IPS-18a (cell line): ENCODE results near the gene CNOT6.

ENCODE experiments used
- H3K27ac ChIP-seq: one replicate; pipeline ENCODE4 v1.5.1; 2013; ENCODE audit warnings: low read length
- H3K27me3 ChIP-seq: one replicate; pipeline ENCODE4 v1.6.1; 2013; ENCODE audit warnings: mild to moderate bottlenecking, low read length; ENCODE audit not compliant: control insufficient read depth, insufficient read depth
- H3K36me3 ChIP-seq: one replicate; pipeline ENCODE4 v1.6.1; 2013; ENCODE audit warnings: low read depth, low read length; ENCODE audit not compliant: control insufficient read depth
- H3K4me1 ChIP-seq: one replicate; pipeline ENCODE4 v1.6.1; 2013; ENCODE audit warnings: low read depth, low read length; ENCODE audit not compliant: control insufficient read depth
- H3K4me3 ChIP-seq: one replicate; pipeline ENCODE4 v1.5.1; 2013; ENCODE audit warnings: low read length
- H3K9ac ChIP-seq: one replicate; pipeline ENCODE4 v1.6.1; 2013; ENCODE audit warnings: mild to moderate bottlenecking, low read length, moderate library complexity
- H3K9me3 ChIP-seq: one replicate; pipeline ENCODE4 v1.6.1; 2013; ENCODE audit warnings: low read depth, low read length; ENCODE audit not compliant: control insufficient read depth

The CNOT6 gene

DNA sequence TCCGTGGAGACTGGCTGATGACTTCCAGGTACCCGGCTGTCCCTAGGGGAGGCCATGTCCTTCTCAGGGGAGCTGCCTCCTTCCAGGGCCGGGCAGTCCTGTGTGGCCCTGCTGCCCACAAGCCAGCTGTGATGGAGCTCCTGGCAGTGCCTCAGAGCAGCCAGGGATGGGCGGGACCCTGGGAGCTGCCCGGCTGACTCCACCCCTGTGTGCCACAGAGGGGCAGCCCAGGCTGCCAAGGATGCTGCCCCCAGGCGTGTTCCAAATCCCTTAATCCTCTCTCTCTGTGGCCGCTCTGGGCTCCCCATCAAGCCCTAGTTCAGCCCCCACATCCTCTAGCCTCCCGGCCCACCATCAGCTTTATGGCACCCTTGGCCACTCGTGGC is 104.1 kb downstream of the CNOT6 start:
- H3K9ac ChIP-seq, result no peak overlapping the region
- H3K9me3 ChIP-seq, result no peaks in the 10 kb centered on the region
- H3K27me3 ChIP-seq, result peaks cover 4% of the 10 kb centered on the region
- H3K4me3 ChIP-seq, result no peak overlapping the region
- no peaks in the 10 kb centered on the region for H3K36me3 ChIP-seq
- no peak overlapping the region for H3K27ac ChIP-seq
- H3K4me1 ChIP-seq, result no peaks in the 10 kb centered on the region

DNA sequence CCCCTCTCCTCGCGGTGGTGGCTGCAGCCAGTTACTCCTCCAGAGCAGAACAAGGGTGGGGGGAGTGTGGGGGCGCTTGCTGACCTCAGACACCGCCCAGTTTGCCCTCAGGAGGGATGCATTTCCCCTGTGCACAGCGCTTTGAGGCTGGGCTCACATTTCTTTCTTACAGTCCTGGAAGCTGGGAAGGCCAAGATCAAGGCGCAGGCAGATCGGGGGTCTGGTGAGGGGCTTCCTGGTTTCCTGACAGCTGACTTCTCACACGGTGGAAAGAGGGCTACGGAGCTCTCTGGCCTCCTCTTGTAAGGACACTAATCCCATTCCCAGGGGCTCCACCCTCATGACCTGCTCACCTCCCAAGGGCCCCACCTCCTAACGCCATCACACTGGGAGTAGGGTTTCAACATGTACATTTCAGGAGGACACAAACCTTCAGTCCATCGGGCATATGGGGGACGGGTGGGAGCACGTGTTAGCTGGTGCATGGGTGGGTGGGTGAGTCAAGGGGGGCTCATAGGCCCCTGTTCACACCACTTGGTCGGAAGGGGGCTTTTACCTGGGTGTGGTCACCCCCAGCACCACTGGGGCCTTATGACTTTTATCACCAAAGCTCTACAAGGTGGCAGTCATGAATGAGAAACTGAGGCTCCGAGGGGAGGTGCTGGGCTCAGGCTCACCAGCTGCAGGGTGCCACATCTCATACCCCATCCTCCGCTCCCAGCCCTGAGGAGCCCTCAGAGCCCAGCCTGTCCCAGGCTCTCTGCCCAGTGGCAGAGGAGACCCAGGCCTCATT is 104.8 kb downstream of the CNOT6 start:
- Histone ChIP-seq H3K9me3 (no peaks in the 10 kb centered on the region), H3K27ac (no peak overlapping the region), H3K36me3 (no peaks in the 10 kb centered on the region), H3K4me3 (no peak overlapping the region), H3K27me3 (no peaks in the 10 kb centered on the region), H3K9ac (no peak overlapping the region), H3K4me1 (no peaks in the 10 kb centered on the region)

DNA sequence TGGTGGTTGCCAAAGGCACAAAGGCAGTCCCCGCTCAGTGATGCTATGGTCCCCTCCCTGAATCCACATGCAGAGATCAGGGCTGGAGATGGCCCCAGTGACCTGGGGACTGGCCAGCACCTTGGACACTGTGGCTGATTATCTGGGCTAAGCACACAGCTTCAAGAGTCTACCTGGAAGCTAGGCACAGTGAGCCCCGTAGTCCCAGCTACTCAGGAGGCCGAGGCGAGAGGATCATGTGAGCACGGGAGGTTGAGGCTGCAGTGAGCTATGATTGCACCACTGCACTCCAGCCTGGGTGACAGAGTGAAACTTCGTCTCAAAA is 105.4 kb downstream of the CNOT6 start:
- H3K27ac ChIP-seq, result no peak overlapping the region
- no peak overlapping the region for H3K9ac ChIP-seq
- H3K9me3 ChIP-seq, result no peaks in the 10 kb centered on the region
- no peaks in the 10 kb centered on the region for H3K27me3 ChIP-seq
- no peaks in the 10 kb centered on the region for H3K4me1 ChIP-seq
- no peak overlapping the region for H3K4me3 ChIP-seq
- no peaks in the 10 kb centered on the region for H3K36me3 ChIP-seq

DNA sequence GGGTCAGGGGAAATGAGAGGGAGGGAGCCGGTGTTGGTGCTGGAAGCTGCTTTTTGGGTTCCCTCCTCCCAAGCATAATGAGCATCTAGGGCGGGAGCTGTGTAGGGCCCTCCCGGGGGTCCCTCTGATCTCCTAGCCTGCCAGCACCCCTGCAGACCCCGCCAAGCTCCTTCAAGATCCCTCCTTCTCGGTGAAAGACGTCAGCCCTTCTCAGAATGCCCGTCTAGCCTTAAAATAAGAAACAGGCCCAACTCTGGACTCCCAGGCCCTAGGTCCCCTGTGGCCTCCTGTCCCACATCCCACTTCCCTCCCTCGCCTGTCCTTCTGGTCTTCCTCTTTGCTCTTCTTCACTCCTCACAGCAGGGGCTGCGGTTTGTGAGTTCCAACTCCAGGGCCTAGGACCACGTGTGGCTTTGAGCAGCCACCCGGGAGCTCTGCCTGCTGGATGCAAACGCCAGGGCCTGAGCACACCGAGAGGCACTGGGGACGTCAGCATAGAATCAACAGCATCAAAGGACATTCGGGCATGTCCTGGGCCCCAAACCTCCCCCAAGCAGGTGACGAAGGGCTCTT is 105.9 kb downstream of the CNOT6 start:
- no peak overlapping the region for H3K9ac ChIP-seq
- H3K9me3 ChIP-seq, result no peaks in the 10 kb centered on the region
- no peak overlapping the region for H3K27ac ChIP-seq
- no peaks in the 10 kb centered on the region for H3K4me1 ChIP-seq
- H3K27me3 ChIP-seq, result no peaks in the 10 kb centered on the region
- no peak overlapping the region for H3K4me3 ChIP-seq
- no peaks in the 10 kb centered on the region for H3K36me3 ChIP-seq

DNA sequence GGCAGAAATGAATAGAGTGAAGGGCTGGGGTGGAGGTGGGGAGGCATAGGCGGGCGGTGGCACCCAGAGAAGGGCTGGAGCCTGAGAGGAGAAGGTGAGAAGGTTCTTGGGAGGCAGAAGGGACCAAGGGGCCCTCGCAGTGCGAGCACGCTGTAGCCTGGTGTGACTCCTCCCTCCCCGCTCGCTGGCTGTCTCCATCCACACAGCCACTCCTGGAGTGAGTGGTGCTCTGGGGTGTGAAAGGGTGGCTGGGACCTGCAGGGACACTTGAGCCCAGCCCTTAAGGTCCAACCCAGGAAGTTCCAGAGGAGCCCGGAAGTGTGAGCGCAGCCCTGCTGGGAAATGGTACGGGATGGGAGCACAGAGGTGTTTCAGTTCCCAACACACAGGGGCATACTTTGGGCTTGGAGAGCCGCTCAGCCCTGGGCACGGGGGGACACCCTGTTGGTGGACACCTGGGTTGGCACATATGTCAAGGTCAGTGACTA is 106.4 kb downstream of the CNOT6 start:
- H3K27ac ChIP-seq, result no peak overlapping the region
- no peaks in the 10 kb centered on the region for H3K9me3 ChIP-seq
- no peaks in the 10 kb centered on the region for H3K27me3 ChIP-seq
- no peaks in the 10 kb centered on the region for H3K4me1 ChIP-seq
- no peak overlapping the region for H3K9ac ChIP-seq
- H3K4me3 ChIP-seq, result no peak overlapping the region
- no peaks in the 10 kb centered on the region for H3K36me3 ChIP-seq

DNA sequence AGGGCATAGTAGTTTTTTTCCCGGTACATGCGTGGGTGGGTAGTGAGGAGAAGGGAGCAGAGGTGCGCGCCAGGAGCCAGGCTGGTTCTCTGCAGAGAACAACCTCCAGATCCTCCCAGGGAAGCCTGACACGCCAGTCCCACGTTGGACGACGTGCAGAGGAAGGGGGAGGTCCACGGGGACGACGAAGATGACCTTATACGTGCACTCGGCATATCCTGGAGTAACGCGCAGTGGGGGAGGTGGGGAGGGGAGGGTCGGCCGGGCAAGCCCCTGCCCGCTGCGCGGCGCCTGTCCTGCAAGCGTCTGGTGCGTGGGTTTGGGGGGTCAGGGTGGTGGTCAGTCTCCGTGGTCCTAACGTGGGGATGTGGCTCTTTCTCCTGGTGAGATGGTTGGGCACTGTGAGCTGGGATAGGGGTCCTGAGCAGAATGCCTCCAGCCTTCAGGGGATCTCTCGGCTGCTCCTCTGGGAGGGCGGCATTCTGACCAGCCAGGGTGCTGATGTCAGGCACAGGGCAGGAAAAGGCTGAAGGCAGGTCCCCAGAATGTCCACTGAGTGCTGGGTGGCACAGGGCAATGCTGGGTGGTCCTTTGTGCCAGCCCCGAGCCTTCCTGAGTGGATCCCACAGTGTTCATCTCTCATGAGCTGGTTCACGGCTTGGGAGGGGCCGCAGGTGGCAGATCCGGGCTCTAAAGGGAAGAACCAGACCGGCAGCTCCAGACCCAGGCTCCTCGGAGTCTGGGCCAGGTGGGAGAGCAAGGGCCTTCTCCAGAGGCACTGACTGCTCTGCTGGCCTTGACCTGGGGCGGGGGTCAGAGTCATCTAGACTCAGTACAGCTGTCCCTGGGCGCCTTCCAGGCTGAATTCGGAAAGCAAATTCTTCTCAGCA is 107.7 kb downstream of the CNOT6 start:
- H3K4me1 ChIP-seq, result no peaks in the 10 kb centered on the region
- no peak overlapping the region for H3K4me3 ChIP-seq
- no peak overlapping the region for H3K27ac ChIP-seq
- no peaks in the 10 kb centered on the region for H3K9me3 ChIP-seq
- no peak overlapping the region for H3K9ac ChIP-seq
- H3K27me3 ChIP-seq, result no peaks in the 10 kb centered on the region
- H3K36me3 ChIP-seq, result no peaks in the 10 kb centered on the region

DNA sequence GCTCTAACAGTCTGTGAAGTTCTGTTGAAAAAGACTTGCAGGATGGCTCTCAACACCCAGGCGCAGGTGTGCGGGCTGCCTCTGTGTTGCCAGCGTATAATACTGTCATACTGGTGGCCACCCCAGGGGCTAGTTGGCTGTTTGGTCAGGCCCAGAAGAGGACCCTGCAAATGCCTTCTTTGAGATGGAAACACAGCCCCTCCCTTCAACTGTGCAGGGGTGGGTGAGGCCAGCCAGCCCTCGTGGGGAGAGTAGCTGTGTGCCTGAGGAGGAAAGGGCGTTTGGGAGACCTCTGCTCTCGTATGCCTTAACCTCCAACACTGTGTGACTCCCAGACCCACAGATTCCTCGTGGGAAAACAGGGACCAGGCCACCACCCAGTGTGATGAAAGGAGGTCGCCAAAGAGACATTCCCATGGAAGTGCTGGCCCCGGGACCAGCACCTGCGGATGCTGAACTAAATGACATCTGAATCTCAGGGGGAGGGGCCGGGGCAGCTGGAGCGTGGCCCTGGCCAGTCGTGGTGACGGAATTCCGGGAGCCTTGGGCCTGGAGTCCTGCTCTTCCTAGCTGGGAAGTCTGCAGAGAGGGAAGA is 108.4 kb downstream of the CNOT6 start:
- H3K9ac ChIP-seq, result no peak overlapping the region
- no peak overlapping the region for H3K27ac ChIP-seq
- H3K27me3 ChIP-seq, result no peaks in the 10 kb centered on the region
- no peaks in the 10 kb centered on the region for H3K9me3 ChIP-seq
- H3K4me1 ChIP-seq, result no peaks in the 10 kb centered on the region
- no peak overlapping the region for H3K4me3 ChIP-seq
- H3K36me3 ChIP-seq, result no peaks in the 10 kb centered on the region

DNA sequence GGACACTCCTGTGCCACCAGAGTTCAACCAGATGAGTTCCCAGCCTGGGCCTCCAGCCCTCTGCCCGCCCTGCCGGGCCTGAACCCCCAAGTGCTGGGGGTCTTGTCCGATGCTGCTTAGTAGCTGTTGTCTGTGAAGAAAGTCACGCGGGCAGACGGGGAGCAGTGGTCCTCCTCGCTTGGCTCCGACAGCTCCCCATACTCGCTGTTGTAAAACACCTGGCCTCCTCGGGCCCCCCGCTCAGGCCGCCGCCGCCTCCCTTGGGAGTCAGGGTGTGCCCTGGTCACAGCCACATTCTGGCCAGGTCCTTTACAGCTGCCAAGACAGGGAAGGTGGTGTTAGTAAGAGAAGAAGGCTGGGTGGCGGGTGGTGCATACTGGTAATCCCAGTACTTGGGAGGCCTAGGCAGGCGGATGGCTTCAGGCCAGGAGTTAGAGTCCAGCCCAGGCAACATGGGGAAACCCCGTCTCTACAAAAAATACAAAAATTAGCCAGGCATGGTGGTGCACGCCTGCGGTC is 109.0 kb downstream of the CNOT6 start:
- no peaks in the 10 kb centered on the region for H3K27me3 ChIP-seq
- no peak overlapping the region for H3K9ac ChIP-seq
- H3K4me3 ChIP-seq, result no peak overlapping the region
- no peaks in the 10 kb centered on the region for H3K36me3 ChIP-seq
- no peaks in the 10 kb centered on the region for H3K9me3 ChIP-seq
- H3K27ac ChIP-seq, result no peak overlapping the region
- H3K4me1 ChIP-seq, result no peaks in the 10 kb centered on the region

DNA sequence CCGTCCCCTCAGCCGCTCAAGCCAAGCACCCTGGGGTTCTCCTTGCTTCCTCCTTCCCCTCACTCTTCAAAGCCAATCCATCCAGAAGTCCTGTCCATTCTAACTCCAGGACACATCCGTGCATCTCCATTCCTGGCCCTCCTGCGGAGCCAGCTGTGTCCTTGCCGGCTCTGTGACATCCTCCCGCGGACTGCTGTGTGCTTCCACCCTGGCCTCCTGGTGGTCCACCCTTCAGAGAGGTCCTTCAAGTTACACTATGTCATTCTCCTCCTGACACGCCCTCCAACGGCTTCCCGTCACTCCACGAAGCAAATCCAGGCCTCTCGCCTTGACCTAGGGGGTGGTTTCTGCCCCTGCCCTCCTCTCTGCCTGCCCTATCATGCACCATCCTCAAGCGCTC is 110.1 kb downstream of the CNOT6 start:
- Histone ChIP-seq H3K27me3 (no peaks in the 10 kb centered on the region), H3K36me3 (no peaks in the 10 kb centered on the region), H3K4me3 (no peak overlapping the region), H3K27ac (no peak overlapping the region), H3K4me1 (no peaks in the 10 kb centered on the region), H3K9ac (no peak overlapping the region), H3K9me3 (no peaks in the 10 kb centered on the region)

DNA sequence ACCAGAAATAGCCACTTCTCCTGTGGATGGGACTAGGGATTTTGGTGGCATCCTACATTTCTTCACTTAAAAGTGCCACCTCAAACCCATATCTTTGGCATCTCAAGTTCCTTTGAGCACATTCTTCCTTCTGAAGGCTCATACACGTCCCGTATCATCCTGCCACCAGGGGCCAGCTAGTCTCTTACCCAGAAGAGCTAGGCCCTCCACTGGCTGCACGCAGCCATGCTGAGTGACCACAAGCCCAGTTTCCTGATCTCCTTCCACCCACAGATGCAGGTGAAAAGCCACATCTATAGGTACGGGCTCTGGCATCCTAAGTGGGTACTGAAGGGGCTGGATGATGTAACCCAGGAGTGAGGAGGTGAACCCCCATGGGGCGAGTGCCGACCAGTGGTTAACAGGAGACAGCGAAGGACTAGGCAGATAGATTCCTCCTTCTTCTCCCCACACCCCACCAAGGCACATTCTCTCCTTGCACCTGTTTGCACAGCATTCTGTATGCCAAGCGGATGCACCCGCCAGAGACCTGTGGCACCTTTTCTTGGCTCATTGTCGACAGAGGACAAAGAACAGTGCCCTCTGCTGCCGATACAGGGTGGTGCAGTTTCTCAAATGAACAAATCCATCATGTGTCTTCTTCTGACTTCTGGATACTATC is 111.5 kb downstream of the CNOT6 start:
- H3K9ac ChIP-seq, result no peak overlapping the region
- no peaks in the 10 kb centered on the region for H3K9me3 ChIP-seq
- H3K4me3 ChIP-seq, result no peak overlapping the region
- H3K27ac ChIP-seq, result no peak overlapping the region
- no peaks in the 10 kb centered on the region for H3K4me1 ChIP-seq
- H3K27me3 ChIP-seq, result no peaks in the 10 kb centered on the region
- no peaks in the 10 kb centered on the region for H3K36me3 ChIP-seq
